CD4-positive, alpha-beta T cell treated with Interleukin-6 for 4 hours (primary cell): ENCODE results near the gene MBNL1.

Experiments used
- DNase-seq: peaks from one replicate; pipeline ENCODE4 v3.0.0-alpha.2; 2020; ENCODE audit warnings: mixed read lengths

MBNL1 gene

GRCh38 chr3:152299249-152299976 is 30.7 kb downstream of the MBNL1 start:
- peak; percentile 46 for DNase-seq

DNA sequence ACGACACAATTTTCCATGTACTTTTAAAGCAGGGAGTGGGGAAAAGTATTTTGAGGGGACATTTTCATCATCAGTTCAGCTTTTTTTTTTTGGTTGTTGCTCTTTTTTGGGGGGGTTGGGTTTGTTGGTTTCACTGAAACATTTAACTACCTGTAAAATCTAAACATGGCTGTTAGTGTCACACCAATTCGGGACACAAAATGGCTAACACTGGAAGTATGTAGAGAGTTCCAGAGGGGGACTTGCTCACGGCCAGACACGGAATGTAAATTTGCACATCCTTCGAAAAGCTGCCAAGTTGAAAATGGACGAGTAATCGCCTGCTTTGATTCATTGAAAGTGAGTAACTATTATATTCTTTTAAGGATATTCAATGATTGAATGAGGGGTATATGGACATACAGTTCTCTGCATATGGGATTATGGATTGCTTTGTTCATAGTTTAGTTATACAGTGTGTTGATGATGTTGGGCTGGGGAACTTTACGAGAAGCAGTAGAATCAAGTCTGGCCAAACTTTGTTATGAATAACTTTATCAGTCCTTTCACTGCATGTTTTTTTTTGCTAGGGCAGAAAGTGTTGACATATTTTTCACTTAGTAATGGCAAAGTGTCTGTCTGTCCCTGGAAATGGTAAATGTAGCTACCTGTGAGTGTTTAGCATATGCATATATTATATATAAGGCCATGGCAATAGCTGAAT is 31.5 kb downstream of the MBNL1 start:
- DNase-seq: no peak

DNA sequence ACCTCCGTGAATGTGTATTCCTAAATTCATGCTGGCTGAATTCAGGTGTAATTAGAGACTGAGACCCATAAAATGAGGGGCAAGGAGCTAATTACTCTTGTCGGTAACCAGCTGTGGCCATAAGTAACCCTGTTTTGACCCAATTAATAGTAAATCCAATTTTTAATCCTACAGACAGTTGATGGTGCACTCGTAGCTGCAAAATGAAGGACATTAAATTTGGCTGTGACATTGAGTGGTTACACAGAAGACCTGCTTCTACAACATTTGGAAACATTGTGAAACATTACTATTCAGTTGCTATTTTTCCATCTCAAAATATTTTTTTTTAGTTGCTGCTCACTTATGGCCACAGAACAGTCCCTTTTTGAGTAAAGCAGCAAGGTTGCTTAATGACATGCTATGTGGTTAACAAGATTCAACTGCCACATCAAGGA is 33.0 kb downstream of the MBNL1 start:
- no peak for DNase-seq

DNA sequence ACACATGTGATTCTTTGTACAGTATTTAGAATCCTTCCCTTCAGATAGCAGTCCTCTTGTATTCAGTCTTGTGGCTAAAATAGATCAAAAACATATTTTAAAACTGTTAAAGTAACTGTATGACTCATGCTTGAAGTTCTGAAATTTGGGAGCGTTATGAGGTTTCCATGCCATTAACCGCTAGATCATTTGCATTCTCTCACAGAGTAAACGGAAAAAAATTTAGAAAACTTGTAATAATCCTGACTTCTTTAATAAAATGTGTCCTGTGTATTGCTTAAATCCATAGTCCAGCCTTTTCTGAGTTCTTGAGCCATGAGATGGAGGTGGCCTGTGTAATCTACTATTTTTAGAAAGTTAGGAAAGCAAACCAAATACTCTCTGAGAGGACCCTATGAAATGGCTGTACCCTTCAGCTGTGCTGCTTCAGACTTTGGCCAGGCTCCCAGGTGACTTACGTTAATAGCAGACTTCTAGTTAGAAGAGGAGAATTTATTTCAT is 33.8 kb downstream of the MBNL1 start:
- no peak for DNase-seq

GRCh38 chr3:152304160-152304559 is 35.4 kb downstream of the MBNL1 start:
- DNase-seq: no peak

- no peak for DNase-seq
Measured at GRCh38 chr3:152305075-152305474, 36.3 kb downstream of the MBNL1 start.

DNA sequence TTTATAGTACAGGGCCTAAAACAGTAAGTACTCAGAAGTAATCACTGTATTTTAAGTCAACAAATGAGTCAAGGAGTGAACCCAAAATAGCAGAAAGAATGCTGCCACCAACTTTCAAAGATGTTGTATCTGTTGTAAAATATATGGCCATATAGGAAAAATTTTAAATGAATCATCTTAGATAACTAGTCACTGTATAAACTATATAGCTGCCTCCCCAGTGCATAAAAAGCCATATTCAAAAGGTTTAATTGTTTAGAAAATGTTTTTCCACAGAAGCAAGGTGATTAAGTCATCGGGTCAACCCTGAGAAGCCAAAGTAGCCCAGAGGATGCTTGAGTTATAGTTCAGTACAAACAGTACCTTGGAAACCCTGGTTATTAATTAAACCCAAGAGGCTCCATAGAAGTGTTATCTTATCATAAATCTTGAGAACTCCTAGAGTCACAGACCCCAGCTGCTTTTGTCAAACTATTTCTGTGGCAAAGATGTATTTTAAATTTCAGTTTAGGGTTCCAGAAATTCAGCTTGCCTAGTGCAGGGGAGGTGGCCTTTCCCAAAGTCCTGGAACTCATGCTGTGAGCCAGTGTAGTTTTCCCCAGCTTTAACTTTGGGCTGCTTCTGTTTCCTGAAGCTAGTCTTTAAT is 39.2 kb downstream of the MBNL1 start:
- DNase-seq: no peak

DNA sequence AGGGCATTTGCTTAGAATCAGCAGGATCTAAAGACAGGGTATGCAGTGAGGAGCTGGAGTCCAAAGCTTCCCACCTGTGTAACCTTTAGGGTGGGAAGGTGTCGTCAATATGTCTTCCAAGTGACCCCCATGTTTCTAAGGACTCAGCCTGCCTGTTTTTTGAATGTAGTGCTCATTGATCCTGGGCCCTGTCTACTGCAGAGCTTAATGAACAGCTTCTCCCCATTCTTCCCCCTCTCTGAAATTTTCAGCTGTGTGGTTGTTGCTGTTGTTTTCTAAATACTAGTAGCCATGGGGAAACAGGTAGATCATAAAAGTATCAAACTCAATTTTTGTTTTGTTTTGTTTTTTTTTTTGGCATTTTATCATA is 39.7 kb downstream of the MBNL1 start:
- DNase-seq: no peak

DNA sequence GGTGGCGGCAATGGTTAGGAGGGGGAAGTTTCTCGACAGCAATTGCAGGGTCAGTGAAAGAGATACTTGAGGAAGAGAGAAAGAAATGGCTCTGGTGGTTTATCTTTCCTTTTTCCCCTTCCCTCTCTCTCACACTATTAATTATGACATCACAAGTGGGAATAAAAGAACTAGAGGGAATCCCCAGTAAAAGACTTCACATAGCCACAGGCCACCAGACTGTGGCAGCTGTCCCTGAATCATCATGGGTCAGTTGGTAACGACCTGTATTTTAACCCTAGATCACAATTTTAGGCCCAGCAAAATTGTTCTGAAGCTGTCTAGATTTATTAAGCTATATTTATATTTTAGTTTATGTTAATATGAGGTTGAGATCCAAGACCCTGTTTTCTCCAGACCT is 40.3 kb downstream of the MBNL1 start:
- DNase-seq: no peak

DNA sequence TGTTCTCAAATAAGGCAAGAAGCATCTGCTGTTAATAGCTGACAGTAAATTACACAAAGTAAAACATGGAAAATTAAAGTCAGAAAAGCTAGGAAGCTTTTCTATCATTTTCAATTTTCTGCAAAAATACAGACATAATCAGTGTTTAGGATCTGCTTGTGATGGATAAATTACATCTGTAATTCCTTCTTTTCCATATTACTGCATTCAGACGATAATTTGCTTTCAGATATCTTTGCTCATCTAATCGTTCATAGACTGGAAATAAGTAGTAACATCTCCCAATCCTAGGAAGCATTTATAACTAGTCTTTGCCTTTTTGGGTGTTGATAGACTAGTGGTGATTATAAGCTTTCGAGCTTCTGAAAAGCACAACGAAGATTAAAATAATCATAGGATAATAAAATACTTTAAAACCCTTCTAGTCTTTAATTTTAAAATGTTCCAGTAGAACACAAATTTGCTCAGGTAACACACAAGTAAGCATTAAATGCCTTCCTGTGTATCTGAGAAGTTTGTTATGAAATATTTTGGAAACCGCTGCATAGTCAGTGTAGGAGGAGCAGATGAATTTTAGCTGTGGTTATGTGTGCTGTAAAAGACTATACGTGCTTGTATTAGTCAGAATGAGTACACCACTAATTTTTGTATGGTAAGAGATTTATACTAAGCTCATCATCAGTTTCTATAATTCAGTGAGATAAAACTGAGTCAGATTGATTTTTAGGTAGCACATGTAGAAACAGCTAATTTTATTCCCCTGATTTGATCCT is 41.0 kb downstream of the MBNL1 start:
- no peak for DNase-seq

DNA sequence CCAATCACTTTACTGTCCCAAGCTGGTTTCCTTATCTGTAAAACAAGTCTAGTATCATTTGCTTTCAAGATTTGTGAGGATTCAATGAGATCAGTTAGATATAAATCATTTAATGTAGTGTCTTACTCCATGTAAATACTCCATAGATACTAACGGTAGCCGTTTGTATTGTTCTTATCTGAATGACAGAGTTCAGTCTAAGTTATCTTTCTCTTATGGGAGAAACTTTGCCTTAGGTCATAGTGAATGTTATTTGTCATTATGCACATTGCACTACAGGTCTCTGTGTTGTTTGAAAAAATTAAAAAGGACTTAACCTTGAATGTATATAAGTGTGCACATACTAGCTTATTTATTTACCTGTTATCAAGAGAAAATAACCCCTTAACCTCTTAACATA is 44.7 kb downstream of the MBNL1 start:
- DNase-seq: no peak

GRCh38 chr3:152313914-152314313 is 45.2 kb downstream of the MBNL1 start:
- DNase-seq: no peak

GRCh38 chr3:152314677-152315353 is 46.1 kb downstream of the MBNL1 start:
- no peak for DNase-seq

DNA sequence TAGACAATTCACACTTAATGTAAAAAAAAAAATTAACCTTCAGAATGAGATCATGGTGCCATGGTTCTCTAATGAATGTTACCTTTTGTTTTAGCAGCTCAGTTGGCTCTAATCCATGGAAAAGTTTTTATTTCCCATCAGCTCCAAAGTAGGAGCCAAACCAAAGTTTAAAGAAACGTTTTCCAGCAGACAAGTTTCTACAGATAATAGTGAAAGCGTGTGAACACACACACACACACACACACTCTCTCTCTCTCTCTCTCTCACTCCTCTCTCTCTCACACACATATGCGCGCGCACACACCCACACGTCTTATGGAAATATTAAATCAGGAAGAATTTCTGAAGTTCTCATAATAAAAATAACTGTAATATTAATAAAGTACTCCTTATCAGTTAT is 46.9 kb downstream of the MBNL1 start:
- peak; percentile 22 for DNase-seq

DNA sequence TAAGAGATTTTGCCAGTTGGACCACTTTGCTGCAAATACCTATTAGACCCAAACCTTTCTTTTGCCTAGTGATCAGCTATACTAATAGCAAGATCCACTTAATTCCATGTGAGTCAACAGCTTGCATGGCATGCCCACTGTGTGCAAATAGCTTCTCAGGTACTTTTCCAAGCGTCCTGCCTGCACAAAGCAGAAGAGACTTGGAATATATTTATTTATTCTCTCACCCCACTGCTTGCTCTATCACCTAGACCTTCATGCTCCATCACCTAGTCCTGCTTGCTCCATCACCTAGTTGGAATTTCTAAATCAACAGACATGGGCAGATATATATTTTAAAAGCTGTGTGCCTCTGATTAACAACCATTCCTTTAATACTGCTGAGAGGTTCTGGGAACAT is 47.6 kb downstream of the MBNL1 start:
- DNase-seq: no peak

GRCh38 chr3:152317184-152317583 is 48.5 kb downstream of the MBNL1 start:
- no peak for DNase-seq

DNA sequence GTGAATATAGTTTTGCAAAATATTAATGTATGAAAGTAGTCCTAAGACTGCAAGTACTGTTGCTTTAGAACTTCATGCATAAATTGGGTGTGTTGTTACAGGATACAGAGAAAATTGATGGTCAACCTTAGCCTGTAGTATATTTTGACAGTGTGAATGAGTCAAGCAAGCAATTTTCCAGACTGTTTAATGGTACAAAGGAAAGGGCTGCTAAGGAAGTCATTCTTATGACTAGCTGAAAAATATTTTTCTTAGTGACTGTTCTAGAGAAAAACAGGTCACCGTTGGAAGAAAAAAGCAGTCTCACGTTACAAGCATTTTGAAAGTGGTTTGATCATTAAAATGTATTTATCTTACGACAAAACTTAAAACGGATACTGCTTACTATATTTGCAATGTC is 49.2 kb downstream of the MBNL1 start:
- DNase-seq: no peak

GRCh38 chr3:152318512-152318911 is 49.8 kb downstream of the MBNL1 start:
- DNase-seq: no peak

GRCh38 chr3:152319256-152319655 is 50.5 kb downstream of the MBNL1 start:
- DNase-seq: no peak

- no peak for DNase-seq
Measured at GRCh38 chr3:152319831-152320617, 51.3 kb downstream of the MBNL1 start.

DNA sequence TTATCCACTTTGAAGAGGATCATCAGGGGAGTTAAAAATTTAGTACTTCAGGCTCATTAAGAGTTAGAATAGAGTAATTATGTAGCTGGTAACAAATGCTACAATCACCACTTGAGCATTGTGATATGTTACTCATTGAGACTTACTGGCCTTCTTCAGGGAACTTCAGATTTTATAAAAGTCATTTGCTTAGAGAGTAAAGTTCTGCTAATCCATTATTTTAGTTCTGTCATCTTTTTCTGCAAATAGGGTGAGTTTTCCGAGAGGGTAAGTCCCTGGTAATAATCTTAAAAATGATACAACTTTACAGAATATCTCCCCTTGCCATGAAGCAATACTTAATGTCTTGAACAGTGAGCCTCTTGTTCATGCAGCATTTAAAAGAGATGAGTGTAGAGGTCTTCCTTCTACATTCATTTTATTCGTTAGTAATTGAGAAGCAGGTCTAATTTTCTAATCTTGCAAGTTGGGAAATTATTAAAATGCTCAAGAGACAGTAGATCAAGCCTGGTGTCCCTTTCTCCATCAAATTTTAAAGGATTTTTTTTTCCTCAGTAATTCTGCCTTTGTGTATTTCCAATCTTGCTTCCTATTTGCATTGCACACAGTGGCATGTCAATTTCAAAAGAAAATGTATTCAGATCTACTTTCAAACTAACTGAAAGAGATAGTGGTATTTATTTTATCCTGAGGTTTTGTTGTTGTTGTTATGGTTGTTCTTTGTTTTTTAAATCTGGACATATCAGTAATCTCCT is 52.6 kb downstream of the MBNL1 start:
- DNase-seq: no peak
